ENCODE data around the gene GABRA5. TPM values are rescaled to one million over a fixed set of nuclear protein-coding genes. Genes with fewer than 3 reads are reported as not detected.

The GABRA5 gene
- total RNA-seq, 1 experiment from 2014 or later: not detected

- CTCF ChIA-PET: no interaction called here
- H3K27me3 Mint-ChIP-seq (ENCODE audit: unreplicated experiment): no peaks in the 10 kb centered on the region
- no TSS peak for BruUV-seq (replicated peaks)
- H3K9me3 Mint-ChIP-seq (ENCODE audit: low read depth, unreplicated experiment): peaks cover 7% of the 10 kb centered on the region
- H3K36me3 Mint-ChIP-seq (ENCODE audit: insufficient read depth, unreplicated experiment): no peaks in the 10 kb centered on the region
- intact Hi-C loops (cut with micrococcal nuclease; ENCODE audit: unreplicated experiment): no loop called here
- no peak for DNase-seq
- H3K4me1 Mint-ChIP-seq (ENCODE audit: low read depth, unreplicated experiment): no peaks in the 10 kb centered on the region
- no peak overlapping the region for H3K4me3 Mint-ChIP-seq (ENCODE audit: low read depth, unreplicated experiment)
- H3K27ac Mint-ChIP-seq (ENCODE audit: unreplicated experiment): no peak overlapping the region
- TF ChIP-seq, protein P1, sequence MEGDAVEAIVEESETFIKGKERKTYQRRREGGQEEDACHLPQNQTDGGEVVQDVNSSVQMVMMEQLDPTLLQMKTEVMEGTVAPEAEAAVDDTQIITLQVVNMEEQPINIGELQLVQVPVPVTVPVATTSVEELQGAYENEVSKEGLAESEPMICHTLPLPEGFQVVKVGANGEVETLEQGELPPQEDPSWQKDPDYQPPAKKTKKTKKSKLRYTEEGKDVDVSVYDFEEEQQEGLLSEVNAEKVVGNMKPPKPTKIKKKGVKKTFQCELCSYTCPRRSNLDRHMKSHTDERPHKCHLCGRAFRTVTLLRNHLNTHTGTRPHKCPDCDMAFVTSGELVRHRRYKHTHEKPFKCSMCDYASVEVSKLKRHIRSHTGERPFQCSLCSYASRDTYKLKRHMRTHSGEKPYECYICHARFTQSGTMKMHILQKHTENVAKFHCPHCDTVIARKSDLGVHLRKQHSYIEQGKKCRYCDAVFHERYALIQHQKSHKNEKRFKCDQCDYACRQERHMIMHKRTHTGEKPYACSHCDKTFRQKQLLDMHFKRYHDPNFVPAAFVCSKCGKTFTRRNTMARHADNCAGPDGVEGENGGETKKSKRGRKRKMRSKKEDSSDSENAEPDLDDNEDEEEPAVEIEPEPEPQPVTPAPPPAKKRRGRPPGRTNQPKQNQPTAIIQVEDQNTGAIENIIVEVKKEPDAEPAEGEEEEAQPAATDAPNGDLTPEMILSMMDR (IDR thresholded peaks at IDR 0.05; ENCODE audit: unreplicated experiment): no peak
These were observed 25.3 kb upstream of the GABRA5 start for GRCh38 chr15:26841514-26841913.

GRCh38 chr15:26841941-26842340, 24.9 kb upstream of the GABRA5 start:
- intact Hi-C loops (cut with micrococcal nuclease; ENCODE audit: unreplicated experiment): no loop called here
- no TSS peak for BruUV-seq (replicated peaks)
- H3K36me3 Mint-ChIP-seq (ENCODE audit: insufficient read depth, unreplicated experiment): no peaks in the 10 kb centered on the region

DNA sequence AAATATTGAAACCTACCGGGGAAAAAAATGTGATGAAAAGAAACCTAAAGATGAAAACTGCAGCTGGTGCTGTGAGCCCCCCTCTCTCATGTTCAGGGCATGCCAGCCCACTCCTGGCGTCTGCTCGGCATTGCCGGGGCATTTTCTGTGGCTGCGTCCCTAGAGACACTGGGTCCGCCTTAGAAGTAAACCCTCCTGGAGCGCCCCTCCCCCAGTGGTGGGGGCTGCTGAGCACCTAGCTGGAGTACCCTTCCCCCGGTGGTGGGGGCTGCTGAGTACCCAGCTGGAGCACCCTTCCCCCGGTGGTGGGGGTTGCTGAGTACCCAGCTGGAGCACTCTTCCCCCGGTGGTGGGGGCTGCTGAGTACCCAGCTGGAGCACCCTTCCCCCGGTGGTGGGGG, 24.5 kb upstream of the GABRA5 start:
- H3K36me3 Mint-ChIP-seq (ENCODE audit: insufficient read depth, unreplicated experiment): no peaks in the 10 kb centered on the region
- no peaks in the 10 kb centered on the region for H3K27me3 Mint-ChIP-seq (ENCODE audit: unreplicated experiment)
- DNase-seq: no peak
- intact Hi-C loops (cut with micrococcal nuclease; ENCODE audit: unreplicated experiment): no loop called here
- no peak overlapping the region for H3K27ac Mint-ChIP-seq (ENCODE audit: unreplicated experiment)
- TF ChIP-seq, protein P1 (IDR thresholded peaks at IDR 0.05; ENCODE audit: unreplicated experiment): no peak
- no peaks in the 10 kb centered on the region for H3K4me1 Mint-ChIP-seq (ENCODE audit: low read depth, unreplicated experiment)
- H3K9me3 Mint-ChIP-seq (ENCODE audit: low read depth, unreplicated experiment): peaks cover 7% of the 10 kb centered on the region
- BruUV-seq (replicated peaks): no TSS peak
- CTCF ChIA-PET: no interaction called here
- H3K4me3 Mint-ChIP-seq (ENCODE audit: low read depth, unreplicated experiment): no peak overlapping the region

More at GRCh38 chr15:26841941-26842340, 24.9 kb upstream of the GABRA5 start:
- no peaks in the 10 kb centered on the region for H3K4me1 Mint-ChIP-seq (ENCODE audit: low read depth, unreplicated experiment)
- TF ChIP-seq, protein P1 (IDR thresholded peaks at IDR 0.05; ENCODE audit: unreplicated experiment): no peak
- no peak overlapping the region for H3K4me3 Mint-ChIP-seq (ENCODE audit: low read depth, unreplicated experiment)
- H3K27ac Mint-ChIP-seq (ENCODE audit: unreplicated experiment): no peak overlapping the region
- no peak for DNase-seq
- no peaks in the 10 kb centered on the region for H3K27me3 Mint-ChIP-seq (ENCODE audit: unreplicated experiment)
- peaks cover 7% of the 10 kb centered on the region for H3K9me3 Mint-ChIP-seq (ENCODE audit: low read depth, unreplicated experiment)
- CTCF ChIA-PET: no interaction called here

GRCh38 chr15:26844901-26845300, 22.0 kb upstream of the GABRA5 start:
- no peaks in the 10 kb centered on the region for H3K27me3 Mint-ChIP-seq (ENCODE audit: unreplicated experiment)
- no peaks in the 10 kb centered on the region for H3K4me1 Mint-ChIP-seq (ENCODE audit: low read depth, unreplicated experiment)
- H3K36me3 Mint-ChIP-seq (ENCODE audit: insufficient read depth, unreplicated experiment): no peaks in the 10 kb centered on the region
- no peak overlapping the region for H3K27ac Mint-ChIP-seq (ENCODE audit: unreplicated experiment)
- H3K9me3 Mint-ChIP-seq (ENCODE audit: low read depth, unreplicated experiment): peaks cover 12% of the 10 kb centered on the region
- no TSS peak for BruUV-seq (replicated peaks)
- CTCF ChIA-PET: no interaction called here
- TF ChIP-seq, protein P1 (IDR thresholded peaks at IDR 0.05; ENCODE audit: unreplicated experiment): no peak
- no peak for DNase-seq
- intact Hi-C loops (cut with micrococcal nuclease; ENCODE audit: unreplicated experiment): no loop called here
- no peak overlapping the region for H3K4me3 Mint-ChIP-seq (ENCODE audit: low read depth, unreplicated experiment)

All from Calu3 (cell line).